ENCODE measurements around the gene CLEC4A.

GRCh38 chr12:8108808-8109398 lies 14.5 kb upstream of the CLEC4A start:
- TF ChIP-seq CTCF (IDR thresholded peaks at IDR 0.05; ENCODE audit: low read depth, low read length, poor library complexity, severe bottlenecking) (peak; percentile 95), EZH2phosphoT487 (IDR thresholded peaks at IDR 0.05; ENCODE audit: borderline replicate concordance, low read length) (no peak)
